PC-3 (cell line): ENCODE data around the gene IL17RC. TPM values are rescaled to one million over a fixed set of nuclear protein-coding genes. Genes with fewer than 3 reads are reported as not detected.
A peak's percentile ranks its signal among the peaks of the same experiment; 100 is the strongest.

Experiments used
- ATAC-seq: fragments of 200-7000 bp; cut with Tn5 transposase; 2 replicates; pipeline ENCODE4 v1.9.1; 2020; ENCODE audit warnings: mild to moderate bottlenecking, moderate library complexity
- BruUV-seq: library from RNA; stranded (reverse); fragments of 400-500 nt; replicated peaks from 2 replicates; lab custom pipeline; 2021; lab: Mats Ljungman, UMichigan
- CTCF ChIA-PET: fragments of 300-600 bp; sonication (Branson Sonifier 250); formaldehyde crosslinking; loops from one replicate; lab custom pipeline; 2022; ENCODE audit warnings: antibody characterized with exemption; lab: Charles Lee
- POLR2A ChIA-PET: fragments of 300-600 bp; sonication (Branson Sonifier 250); formaldehyde crosslinking; loops from one replicate; lab custom pipeline; 2022; ENCODE audit warnings: antibody characterized with exemption; ENCODE audit not compliant: unreplicated experiment; lab: Charles Lee
- DNase-seq: peaks from one replicate; pipeline ENCODE4 v3.0.0-alpha.2; 2015
- H2AFZ ChIP-seq: fragments of 300-600 bp; sonication (generic); 2 replicates; pipeline ENCODE4 v1.6.0; 2016; ENCODE audit warnings: antibody characterized with exemption, low read length
- H3F3A ChIP-seq: fragments of 300-600 bp; sonication (generic); one replicate; pipeline ENCODE4 v1.6.0; 2017; ENCODE audit warnings: antibody characterized with exemption, low read length, control low read depth, mild to moderate bottlenecking; ENCODE audit not compliant: unreplicated experiment
- H3K27ac ChIP-seq: fragments of 300-600 bp; sonication (generic); 2 replicates; pipeline ENCODE4 v1.5.1; 2016; ENCODE audit warnings: mild to moderate bottlenecking, low read length
- H3K27me3 ChIP-seq: fragments of 300-600 bp; sonication (generic); 2 replicates; pipeline ENCODE4 v1.6.1; 2016; ENCODE audit warnings: low read length, mixed read lengths
- H3K36me3 ChIP-seq: fragments of 300-600 bp; sonication (generic); 2 replicates; pipeline ENCODE4 v1.6.1; 2016; ENCODE audit warnings: low read depth, mixed run types, low read length, mixed read lengths
- H3K4me1 ChIP-seq: fragments of 300-600 bp; sonication (generic); 2 replicates; pipeline ENCODE4 v1.5.1; 2016; ENCODE audit warnings: low read length; ENCODE audit not compliant: insufficient read depth
- H3K4me2 ChIP-seq: fragments of 300-600 bp; sonication (generic); 2 replicates; pipeline ENCODE4 v1.6.0; 2016; ENCODE audit warnings: low read length
- H3K4me3 ChIP-seq: fragments of 300-600 bp; sonication (generic); 2 replicates; pipeline ENCODE4 v1.5.1; 2016; ENCODE audit warnings: mild to moderate bottlenecking, low read length, mixed read lengths
- H3K79me2 ChIP-seq: fragments of 300-600 bp; sonication (generic); 2 replicates; pipeline ENCODE4 v1.6.1; 2017; ENCODE audit warnings: low read length, mixed read lengths
- H3K9ac ChIP-seq: fragments of 300-600 bp; sonication (generic); 2 replicates; pipeline ENCODE4 v1.6.0; 2016; ENCODE audit warnings: mild to moderate bottlenecking, low read length
- H3K9me2 ChIP-seq: fragments of 300-600 bp; sonication (generic); replicated peaks from 2 replicates; pipeline ENCODE4 v1.6.1; 2016; ENCODE audit warnings: mixed run types, low read length, mixed read lengths
- H3K9me3 ChIP-seq: fragments of 300-600 bp; sonication (generic); 2 replicates; pipeline ENCODE4 v1.6.1; 2016; ENCODE audit warnings: low read length, mixed read lengths
- H4K20me1 ChIP-seq: fragments of 300-600 bp; sonication (generic); 2 replicates; pipeline ENCODE4 v1.6.1; 2016; ENCODE audit warnings: low read length, mixed read lengths
- EZH2 ChIP-seq: fragments of 300-600 bp; sonication (generic); IDR thresholded peaks from one replicate; pipeline ENCODE4 v1.6.1; 2017; ENCODE audit warnings: antibody characterized with exemption, mild to moderate bottlenecking, low read length; ENCODE audit not compliant: unreplicated experiment
- EZH2phosphoT487 ChIP-seq: fragments of 300-600 bp; sonication (generic); IDR thresholded peaks from 2 replicates; pipeline ENCODE4 v1.6.1; 2018; ENCODE audit warnings: mild to moderate bottlenecking, antibody characterized with exemption, low read length, borderline replicate concordance
- intact Hi-C: fragments of 100-400 bp; cut with micrococcal nuclease; formaldehyde crosslinking; loops from 2 replicates; pipeline ENCODE4 v1.9.0; 2023
- total RNA-seq: library from RNA; depleted of rRNA; stranded (reverse); fragments of >200 nt; gene quantifications from 2 replicates; pipeline ENCODE4 v1.2.3, GENCODE V29; 2014
- TF ChIP-seq, protein P1 (sequence below): fragments of 300-600 bp; sonication (generic); conservative IDR thresholded peaks from 2 replicates; pipeline ENCODE4 v1.5.1; 2017; ENCODE audit warnings: antibody characterized with exemption, low read depth, mild to moderate bottlenecking, low read length

Gene IL17RC
- total RNA-seq, 1 experiment from 2014 or later: 116 TPM

DNA sequence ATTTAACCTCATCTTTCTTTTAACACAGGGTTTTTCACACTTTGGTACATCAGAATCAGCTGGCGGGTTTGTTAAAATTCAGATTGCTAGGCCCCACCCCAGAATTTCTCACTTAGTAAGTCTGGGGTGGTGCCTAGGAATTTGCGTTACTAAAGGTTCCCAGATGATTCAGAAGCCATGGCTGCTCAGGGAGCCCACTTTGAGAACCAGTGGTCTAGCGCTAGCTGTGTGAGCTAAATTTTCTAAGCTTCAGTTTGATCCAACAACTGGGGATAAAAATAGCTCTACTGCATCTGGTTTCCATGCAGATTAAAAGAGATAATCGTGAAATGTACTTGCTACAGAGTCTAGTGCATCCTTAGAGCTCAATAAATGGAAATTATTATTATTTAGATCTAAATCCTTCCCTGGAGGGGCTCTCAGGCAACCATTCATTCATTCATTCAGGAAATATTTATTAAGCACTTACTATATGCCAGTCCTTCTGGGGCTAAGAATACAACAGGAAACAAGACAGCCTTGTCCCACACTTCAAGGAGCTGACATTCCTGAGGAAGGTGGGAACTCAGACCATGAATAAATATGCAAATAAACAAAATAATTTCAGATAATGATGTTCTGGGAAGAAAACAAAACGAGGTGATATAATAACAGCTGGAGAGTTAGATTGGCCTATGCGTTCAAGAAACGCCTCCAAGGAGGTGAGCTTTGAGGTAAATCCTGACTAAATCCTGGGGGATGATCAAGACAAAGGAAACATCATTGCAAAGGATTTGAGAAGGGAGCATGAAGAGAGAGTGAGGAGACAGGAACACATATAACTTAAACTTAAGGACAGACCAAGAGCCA is 33.0 kb upstream of the IL17RC start:
- TF ChIP-seq, protein P1, sequence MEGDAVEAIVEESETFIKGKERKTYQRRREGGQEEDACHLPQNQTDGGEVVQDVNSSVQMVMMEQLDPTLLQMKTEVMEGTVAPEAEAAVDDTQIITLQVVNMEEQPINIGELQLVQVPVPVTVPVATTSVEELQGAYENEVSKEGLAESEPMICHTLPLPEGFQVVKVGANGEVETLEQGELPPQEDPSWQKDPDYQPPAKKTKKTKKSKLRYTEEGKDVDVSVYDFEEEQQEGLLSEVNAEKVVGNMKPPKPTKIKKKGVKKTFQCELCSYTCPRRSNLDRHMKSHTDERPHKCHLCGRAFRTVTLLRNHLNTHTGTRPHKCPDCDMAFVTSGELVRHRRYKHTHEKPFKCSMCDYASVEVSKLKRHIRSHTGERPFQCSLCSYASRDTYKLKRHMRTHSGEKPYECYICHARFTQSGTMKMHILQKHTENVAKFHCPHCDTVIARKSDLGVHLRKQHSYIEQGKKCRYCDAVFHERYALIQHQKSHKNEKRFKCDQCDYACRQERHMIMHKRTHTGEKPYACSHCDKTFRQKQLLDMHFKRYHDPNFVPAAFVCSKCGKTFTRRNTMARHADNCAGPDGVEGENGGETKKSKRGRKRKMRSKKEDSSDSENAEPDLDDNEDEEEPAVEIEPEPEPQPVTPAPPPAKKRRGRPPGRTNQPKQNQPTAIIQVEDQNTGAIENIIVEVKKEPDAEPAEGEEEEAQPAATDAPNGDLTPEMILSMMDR: no peak
- no peak for TF ChIP-seq EZH2phosphoT487
- TF ChIP-seq EZH2: no peak
- Histone ChIP-seq H2AFZ (peak overlapping the region; percentile 22; the same call in 1 of the 2 replicates), H3K4me2 (peak overlapping the region; percentile 69), H3K9me3 (no peaks in the 10 kb centered on the region), H3K79me2 (no peaks in the 10 kb centered on the region), H3K4me3 (peak overlapping the region; percentile 31; the same call in 1 of the 2 replicates), H3K9ac (no peak overlapping the region), H3K36me3 (no peaks in the 10 kb centered on the region), H3F3A (peaks cover under 1% of the 10 kb centered on the region), H3K27ac (peak overlapping the region; percentile 72), H3K4me1 (peaks cover 16% of the 10 kb centered on the region), H3K9me2 (no peaks in the 10 kb centered on the region), H3K27me3 (no peaks in the 10 kb centered on the region), H4K20me1 (no peaks in the 10 kb centered on the region)
- ATAC-seq (peak; percentile 34), DNase-seq (no peak)
- ChIA-PET POLR2A (interaction anchor here (0.7 kb wide), 1 partner anchor 9 kb away, joined by 5 read pairs; no protein-coding TSS in a partner anchor), CTCF (interaction anchor here (0.6 to 0.7 kb wide), 2 partner anchors 41 to 134 kb away, joined by 3 to 6 read pairs; no protein-coding TSS in a partner anchor)
- intact Hi-C loops: loop anchor here (5.0 kb wide), 1 partner anchor 33 kb away; the partner anchor contains the start of gene IL17RC
- BruUV-seq: TSS peak; percentile 99

- ATAC-seq: peak; percentile 98
These were observed 32.2 kb upstream of the IL17RC start for GRCh38 chr3:9884555-9885165.

More at GRCh38 chr3:9884555-9885165, 32.2 kb upstream of the IL17RC start:
- H3K27ac ChIP-seq: peak overlapping the region; percentile 72
- DNase-seq: peak; percentile 96
- no peaks in the 10 kb centered on the region for H4K20me1 ChIP-seq
- H3K4me3 ChIP-seq: no peak overlapping the region
- ChIA-PET POLR2A (interaction anchor here (0.6 to 0.7 kb wide), 2 partner anchors 9 to 29 kb away, joined by 3 to 5 read pairs; no protein-coding TSS in a partner anchor), CTCF (interaction anchor here (0.6 kb wide), 1 partner anchor 41 kb away, joined by 6 read pairs; no protein-coding TSS in a partner anchor)
- no peaks in the 10 kb centered on the region for H3K27me3 ChIP-seq
- TF ChIP-seq, protein P1: no peak
- TF ChIP-seq EZH2 (no peak), EZH2phosphoT487 (no peak)
- no peak overlapping the region for H3K9ac ChIP-seq
- TSS peak; percentile 99 for BruUV-seq
- no peaks in the 10 kb centered on the region for H3K9me2 ChIP-seq
- H3K79me2 ChIP-seq: no peaks in the 10 kb centered on the region
- peaks cover 15% of the 10 kb centered on the region for H3K4me1 ChIP-seq
- no peaks in the 10 kb centered on the region for H3K36me3 ChIP-seq
- H3K4me2 ChIP-seq: peak overlapping the region; percentile 69
- intact Hi-C loops: loop anchor here (5.0 kb wide), 1 partner anchor 33 kb away; the partner anchor contains the start of gene IL17RC
- H3F3A ChIP-seq: peaks cover 4% of the 10 kb centered on the region
- H3K9me3 ChIP-seq: no peaks in the 10 kb centered on the region
- 0 out of 2 replicates have a peak overlapping the region, but pooled peaks have one; percentile 22 for H2AFZ ChIP-seq
